Sigmoid colon (tissue), 7 donors: ENCODE measurements around the gene GDPD3. TPM values are rescaled to one million over a fixed set of nuclear protein-coding genes. Genes with fewer than 3 reads are reported as not detected.

Source experiments
- DNase-seq: peaks from one replicate; pipeline ENCODE4 v3.0.0-alpha.2; 2019
- H3K27ac ChIP-seq, 4 donors: fragments of 200-600 bp; sonication (generic); one replicate each; pipeline ENCODE4 v1.5.1; 2016 to 2019; ENCODE audit warnings: mild to moderate bottlenecking in 1 of 4
- H3K27me3 ChIP-seq, 3 donors: fragments of 200-600 bp; sonication (generic); one replicate each; pipeline ENCODE4 v1.5.1; 2019; ENCODE audit warnings: mild to moderate bottlenecking in 1 of 3
- H3K36me3 ChIP-seq, 4 donors: fragments of 200-600 bp; sonication (generic); one replicate each; pipeline ENCODE4 v1.5.1; 2016 to 2019
- H3K4me1 ChIP-seq, 4 donors: fragments of 200-600 bp; sonication (generic); one replicate each; pipeline ENCODE4 v1.5.1; 2017 to 2019
- H3K4me3 ChIP-seq, 4 donors: fragments of 200-600 bp; sonication (generic); one replicate each; pipeline ENCODE4 v1.5.1; 2017 to 2019; ENCODE audit warnings: mild to moderate bottlenecking in 2 of 4, moderate library complexity in 1 of 4
- H3K9me3 ChIP-seq, 4 donors: fragments of 200-600 bp in 3 of 4; sonication (generic) in 3 of 4; one replicate each; pipeline versions ENCODE4 v1.5.1 to v1.6.1; 2013 to 2019
- CTCF ChIP-seq, 4 experiments: fragments of 450-650 bp in 3 of 4; fragments of 200-600 bp in 1 of 4; IDR thresholded peaks; one replicate each; pipeline ENCODE4 v1.5.1; 2016 to 2019; ENCODE audit warnings: antibody characterized with exemption in 4 of 4, mild to moderate bottlenecking in 3 of 4, moderate library complexity in 2 of 4
- EP300 ChIP-seq, 4 donors: sonication (generic); formaldehyde crosslinking; IDR thresholded peaks; one replicate each; pipeline ENCODE4 v1.6.1; 2017; ENCODE audit warnings: antibody characterized with exemption in 4 of 4
- POLR2A ChIP-seq, 2 donors: fragments of 450-650 bp; IDR thresholded peaks; one replicate each; pipeline ENCODE4 v1.6.1; 2016; ENCODE audit warnings: antibody characterized with exemption in 2 of 2, mild to moderate bottlenecking in 2 of 2, moderate library complexity in 2 of 2
- POLR2AphosphoS5 ChIP-seq, 4 donors: sonication (generic); formaldehyde crosslinking; IDR thresholded peaks; one replicate each; pipeline ENCODE4 v1.6.1; 2017; ENCODE audit warnings: antibody characterized with exemption in 4 of 4
- WGBS, 2 donors: extraction: QIAGEN DNeasy Blood & Tissue Kit; methylation state at CpG; one replicate each; pipeline ENCODE4 v1.1.7; 2013; 5-methylcytosine and 5-hydroxymethylcytosine counted together
- intact Hi-C: fragments of 100-400 bp; cut with DNase I; formaldehyde crosslinking; loops from one replicate; pipeline ENCODE4 v1.15.1; 2023
- polyA plus RNA-seq, 3 donors: library from polyadenylated mRNA; stranded (reverse); fragments of 200-250 nt; gene quantifications; one replicate each; pipeline ENCODE4 v1.2.3, GENCODE V29; 2013
- total RNA-seq, 4 donors: library from RNA; depleted of rRNA; stranded (reverse); fragments of >200 nt; gene quantifications; one replicate each; pipeline ENCODE4 v1.1.0, GENCODE V29; 2016
- donor health status: healthy with polysubstance abuse.
- donor health status: Bipolar disorder and iron deficiency.
- donor health status: healthy.

GDPD3 gene
- total and polyA plus RNA-seq, 7 donors = 0.54 to 68.8 (median 8.0) TPM

- Histone ChIP-seq H3K4me3 (peak overlapping the region; percentile 73 to 98 (median 82)), H3K27ac (peak overlapping the region; percentile 96 to 100 (median 98)), H3K4me1 (peaks cover 0 to 62% (median 55%) of the 10 kb centered on the region in 4 donors), H3K36me3 (peaks cover 36 to 41% (median 38%) of the 10 kb centered on the region in 4 donors), H3K9me3 (no peaks in the 10 kb centered on the region), H3K27me3 (no peaks in the 10 kb centered on the region)
- WGBS, 2 donors = 1% methylated on average over 44 of the region's 44 CpGs
- DNase-seq = no peak
- intact Hi-C loops = loop anchor here (5.0 kb wide), 1 partner anchor 254 kb away; the partner anchor contains the start of gene PRRT2
- TF ChIP-seq POLR2A (IDR thresholded peaks at IDR 0.05) = peak in 1 of 2 donors; percentile 11
- TF ChIP-seq POLR2AphosphoS5 (IDR thresholded peaks at IDR 0.05) = no peak
- no peak for TF ChIP-seq EP300 (IDR thresholded peaks at IDR 0.05)
Observed at GRCh38 chr16:30065943-30066760, 47.2 kb downstream of the GDPD3 start.

GRCh38 chr16:30065102-30065942 is 48.0 kb downstream of the GDPD3 start, which contains the start of gene ALDOA:
Gene ALDOA, plus strand, starts transcription at chr16:30065760. Its CDS starts 1,138 bp downstream, at chr16:30066898.
- H3K9me3 ChIP-seq = no peaks in the 10 kb centered on the region
- intact Hi-C loops = loop anchor here (5.0 kb wide), 1 partner anchor 253 kb away; the partner anchor contains the start of gene PRRT2
- peak within 1 kb of the TSS; percentile 96 to 100 (median 98) for H3K27ac ChIP-seq
- H3K36me3 ChIP-seq = peaks cover 28 to 33% (median 31%) of the 10 kb centered on the region in 4 donors
- H3K4me1 ChIP-seq = peaks cover 0 to 57% (median 49%) of the 10 kb centered on the region in 4 donors
- TF ChIP-seq POLR2AphosphoS5 (IDR thresholded peaks at IDR 0.05) (peak; percentile 96 to 99 (median 98)), POLR2A (IDR thresholded peaks at IDR 0.05) (peak; percentile 99), CTCF (IDR thresholded peaks at IDR 0.05) (no peak), EP300 (IDR thresholded peaks at IDR 0.05) (peak in 2 of 4 donors; percentile 49 to 77)
- peak within 1 kb of the TSS; percentile 73 to 98 (median 82) for H3K4me3 ChIP-seq
- 0% methylated on average over 99 of the region's 99 CpGs for WGBS, 2 donors
- H3K27me3 ChIP-seq = no peaks in the 10 kb centered on the region
- peak; percentile 99 for DNase-seq

- H3K4me1 ChIP-seq = peaks cover 0 to 51% (median 43%) of the 10 kb centered on the region in 4 donors
- no peak for DNase-seq
- H3K9me3 ChIP-seq = no peaks in the 10 kb centered on the region
- H3K27me3 ChIP-seq = no peaks in the 10 kb centered on the region
- H3K36me3 ChIP-seq = peaks cover 22 to 27% (median 25%) of the 10 kb centered on the region in 4 donors
- intact Hi-C loops = loop anchor here (5.0 kb wide), 1 partner anchor 252 kb away; the partner anchor contains the start of gene PRRT2
- peak overlapping the region; percentile 73 to 98 (median 82) for H3K4me3 ChIP-seq
- 0 to 1% methylated on average over 25 of the region's 25 CpGs for WGBS, 2 donors
- TF ChIP-seq EP300 (IDR thresholded peaks at IDR 0.05) (no peak), POLR2A (IDR thresholded peaks at IDR 0.05) (peak in 1 of 2 donors; percentile 73), POLR2AphosphoS5 (IDR thresholded peaks at IDR 0.05) (peak in 2 of 4 donors; percentile 11 to 82)
- peak overlapping the region; percentile 96 to 100 (median 98) for H3K27ac ChIP-seq
Observed at GRCh38 chr16:30064729-30065101, 48.6 kb downstream of the GDPD3 start.

- Histone ChIP-seq H3K4me1 (peaks cover 0 to 45% (median 37%) of the 10 kb centered on the region in 4 donors), H3K36me3 (peaks cover 16 to 21% (median 19%) of the 10 kb centered on the region in 4 donors), H3K27me3 (no peaks in the 10 kb centered on the region), H3K27ac (peak overlapping the region; percentile 96 to 100 (median 98)), H3K4me3 (peak overlapping the region; percentile 73 to 98 (median 82)), H3K9me3 (no peaks in the 10 kb centered on the region)
- DNase-seq = peak; percentile 92
- TF ChIP-seq EP300 (IDR thresholded peaks at IDR 0.05) = no peak
- TF ChIP-seq POLR2AphosphoS5 (IDR thresholded peaks at IDR 0.05) = peak; percentile 41 to 83 (median 69)
- TF ChIP-seq POLR2A (IDR thresholded peaks at IDR 0.05) = peak; percentile 17 to 49
- peak in 2 of 4 experiments; percentile 20 to 30 for TF ChIP-seq CTCF (IDR thresholded peaks at IDR 0.05)
- intact Hi-C loops = no loop called here
- 3 to 9% methylated on average over 27 of the region's 27 CpGs for WGBS, 2 donors
Observed at GRCh38 chr16:30063893-30064728, 49.2 kb downstream of the GDPD3 start.
